SK-N-SH (cell line): ENCODE data around the gene GNB1L.

Experiments
- NFIC ChIP-seq: IDR thresholded peaks from 2 replicates; pipeline ENCODE4 v1.4.0; 2012; ENCODE audit warnings: borderline replicate concordance
- RAD21 ChIP-seq: IDR thresholded peaks from 2 replicates; pipeline ENCODE4 v1.6.1; 2012; ENCODE audit warnings: mild to moderate bottlenecking, low read length
- REST ChIP-seq: IDR thresholded peaks from 2 replicates; pipeline ENCODE4 v1.6.1; 2012; ENCODE audit warnings: mild to moderate bottlenecking, low read depth, low read length, moderate library complexity
- SMC3 ChIP-seq: IDR thresholded peaks from 2 replicates; pipeline ENCODE4 v1.6.1; 2012; ENCODE audit warnings: low read depth, low read length, improper control_type of control experiment
- USF2 ChIP-seq: fragments of 150-350 bp; IDR thresholded peaks from 2 replicates; pipeline ENCODE4 v1.6.1; 2017; ENCODE audit warnings: antibody characterized with exemption, low read length, low read depth, borderline replicate concordance
- TF ChIP-seq, protein P1 (sequence below): fragments of 200-600 bp; sonication (generic); IDR thresholded peaks from 2 replicates; pipeline ENCODE4 v1.6.1; 2017; ENCODE audit warnings: antibody characterized with exemption, mild to moderate bottlenecking, moderate library complexity

DNA sequence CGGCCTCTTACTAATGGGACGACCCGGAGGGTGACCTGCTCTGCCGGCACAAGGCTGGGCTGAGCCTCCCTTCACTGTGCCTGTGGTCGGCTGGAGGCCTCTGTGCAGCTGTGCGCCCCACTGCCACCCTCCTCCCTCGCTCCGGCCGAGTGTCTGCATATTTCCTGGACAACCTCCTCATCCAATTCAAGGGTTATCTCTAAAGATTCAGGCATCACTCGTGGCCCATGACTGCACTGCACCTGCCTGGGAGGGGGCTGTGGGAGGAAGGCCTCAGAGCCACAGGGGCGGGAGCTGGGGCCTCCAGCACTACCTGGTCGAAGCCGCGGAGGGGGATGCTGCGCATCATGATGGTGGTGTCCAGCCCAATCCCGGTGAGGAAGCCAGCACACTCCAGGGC, 43.1 kb upstream of the GNB1L start:
- TF ChIP-seq, protein P1, sequence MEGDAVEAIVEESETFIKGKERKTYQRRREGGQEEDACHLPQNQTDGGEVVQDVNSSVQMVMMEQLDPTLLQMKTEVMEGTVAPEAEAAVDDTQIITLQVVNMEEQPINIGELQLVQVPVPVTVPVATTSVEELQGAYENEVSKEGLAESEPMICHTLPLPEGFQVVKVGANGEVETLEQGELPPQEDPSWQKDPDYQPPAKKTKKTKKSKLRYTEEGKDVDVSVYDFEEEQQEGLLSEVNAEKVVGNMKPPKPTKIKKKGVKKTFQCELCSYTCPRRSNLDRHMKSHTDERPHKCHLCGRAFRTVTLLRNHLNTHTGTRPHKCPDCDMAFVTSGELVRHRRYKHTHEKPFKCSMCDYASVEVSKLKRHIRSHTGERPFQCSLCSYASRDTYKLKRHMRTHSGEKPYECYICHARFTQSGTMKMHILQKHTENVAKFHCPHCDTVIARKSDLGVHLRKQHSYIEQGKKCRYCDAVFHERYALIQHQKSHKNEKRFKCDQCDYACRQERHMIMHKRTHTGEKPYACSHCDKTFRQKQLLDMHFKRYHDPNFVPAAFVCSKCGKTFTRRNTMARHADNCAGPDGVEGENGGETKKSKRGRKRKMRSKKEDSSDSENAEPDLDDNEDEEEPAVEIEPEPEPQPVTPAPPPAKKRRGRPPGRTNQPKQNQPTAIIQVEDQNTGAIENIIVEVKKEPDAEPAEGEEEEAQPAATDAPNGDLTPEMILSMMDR, result no peak
- TF ChIP-seq SMC3 (no peak), RAD21 (no peak), USF2 (no peak), REST (no peak), NFIC (no peak)
